Stimulated activated CD4-positive, alpha-beta T cell treated with anti-CD3 and anti-CD28 coated beads, Interleukin-2, amount 100 ng/mL, for 24 hours (primary cell): ENCODE data around the gene VSIG8.

Source experiments
- DNase-seq, 2 donors: peaks; one replicate each; pipeline ENCODE4 v3.0.0-alpha.2; 2020

VSIG8 gene

GRCh38 chr1:159854693-159855192 lies 7.7 kb downstream of the VSIG8 start:
- peak; percentile 75 to 82 for DNase-seq

- DNase-seq: peak; percentile 35 to 49
These were observed 8.3 kb downstream of the VSIG8 start for GRCh38 chr1:159854116-159854692.

GRCh38 chr1:159853417-159854115 lies 8.9 kb downstream of the VSIG8 start:
- DNase-seq: no peak

- DNase-seq: no peak
These were observed 11.1 kb downstream of the VSIG8 start for GRCh38 chr1:159851407-159851806.

GRCh38 chr1:159849626-159850366 lies 12.7 kb downstream of the VSIG8 start:
- no peak for DNase-seq

GRCh38 chr1:159848326-159848725 lies 14.1 kb downstream of the VSIG8 start:
- DNase-seq: no peak

- no peak for DNase-seq
These were observed 15.2 kb downstream of the VSIG8 start for GRCh38 chr1:159847231-159847630.

GRCh38 chr1:159845751-159846629 lies 16.5 kb downstream of the VSIG8 start:
- no peak for DNase-seq

- no peak for DNase-seq
These were observed 19.0 kb downstream of the VSIG8 start for GRCh38 chr1:159843459-159843858.

- DNase-seq: no peak
These were observed 20.7 kb downstream of the VSIG8 start for GRCh38 chr1:159841749-159842148.

GRCh38 chr1:159839116-159839849 lies 23.2 kb downstream of the VSIG8 start:
- no peak for DNase-seq

GRCh38 chr1:159838715-159839114 lies 23.7 kb downstream of the VSIG8 start:
- no peak for DNase-seq

- DNase-seq: no peak
These were observed 26.5 kb downstream of the VSIG8 start for GRCh38 chr1:159835862-159836525.

GRCh38 chr1:159835356-159835755 lies 27.1 kb downstream of the VSIG8 start:
- no peak for DNase-seq

- DNase-seq: no peak
These were observed 30.1 kb downstream of the VSIG8 start for GRCh38 chr1:159832309-159832708.

GRCh38 chr1:159831412-159832141 lies 30.9 kb downstream of the VSIG8 start:
- no peak for DNase-seq

GRCh38 chr1:159830722-159831121 lies 31.7 kb downstream of the VSIG8 start:
- DNase-seq: no peak

GRCh38 chr1:159829822-159830465 lies 32.5 kb downstream of the VSIG8 start:
- no peak for DNase-seq

- DNase-seq: no peak
These were observed 33.2 kb downstream of the VSIG8 start for GRCh38 chr1:159829273-159829634.

- no peak for DNase-seq
These were observed 33.7 kb downstream of the VSIG8 start for GRCh38 chr1:159828581-159829272.
